ENCODE measurements around the gene FCRL2.

- no peak for TF ChIP-seq CTCF (IDR thresholded peaks at IDR 0.05)
- no peak for TF ChIP-seq POLR2A (IDR thresholded peaks at IDR 0.05)
Observed at GRCh38 chr1:157732755-157733154, 44.2 kb downstream of the FCRL2 start.
